Measurements from ENCODE around the gene CBY1.
"Not testable (repeated sequence)": the region's sequence is repeated elsewhere in the genome, so short reads cannot be mapped to it uniquely, and the experiment has no call there.

CBY1 gene

GRCh38 chr22:38656256-38657044 lies at the start of gene CBY1, which contains the start of gene FAM227A:
CBY1 (plus strand) TSS chr22:38656638; CDS start chr22:38668055, 11,417 bp downstream.
FAM227A (minus strand) TSS chr22:38656392; CDS start chr22:38650168, 6,224 bp downstream.
- DNase-seq (ENCODE audit: low read depth in 2 of 2), result peak; percentile 74 to 75

- DNase-seq (ENCODE audit: low read depth in 2 of 2), result no peak
These were observed 48.8 kb upstream of the CBY1 start for GRCh38 chr22:38607680-38608079.

GRCh38 chr22:38608992-38609750 lies 47.3 kb upstream of the CBY1 start:
- no peak for DNase-seq (ENCODE audit: low read depth in 2 of 2)

- DNase-seq (ENCODE audit: low read depth in 2 of 2), result no peak
These were observed 46.2 kb upstream of the CBY1 start for GRCh38 chr22:38610234-38610633.

- DNase-seq (ENCODE audit: low read depth in 2 of 2), result no peak
These were observed 44.9 kb upstream of the CBY1 start for GRCh38 chr22:38611559-38611958.

GRCh38 chr22:38612217-38613006 lies 44.0 kb upstream of the CBY1 start:
- DNase-seq (ENCODE audit: low read depth in 2 of 2), result no peak

- DNase-seq (ENCODE audit: low read depth in 2 of 2), result no peak
These were observed 42.9 kb upstream of the CBY1 start for GRCh38 chr22:38613588-38613987.

GRCh38 chr22:38614332-38615063 lies 41.9 kb upstream of the CBY1 start:
- no peak for DNase-seq (ENCODE audit: low read depth in 2 of 2)

GRCh38 chr22:38615064-38615405 lies 41.4 kb upstream of the CBY1 start:
- DNase-seq (ENCODE audit: low read depth in 2 of 2), result not testable (repeated sequence)

- DNase-seq (ENCODE audit: low read depth in 2 of 2), result no peak
These were observed 38.2 kb upstream of the CBY1 start for GRCh38 chr22:38618258-38618657.

- DNase-seq (ENCODE audit: low read depth in 2 of 2), result no peak
These were observed 37.8 kb upstream of the CBY1 start for GRCh38 chr22:38618682-38619081.

GRCh38 chr22:38623351-38623750 lies 33.1 kb upstream of the CBY1 start:
- DNase-seq (ENCODE audit: low read depth in 2 of 2), result no peak

GRCh38 chr22:38628444-38628843 lies 28.0 kb upstream of the CBY1 start:
- no peak for DNase-seq (ENCODE audit: low read depth in 2 of 2)

- no peak for DNase-seq (ENCODE audit: low read depth in 2 of 2)
These were observed 27.3 kb upstream of the CBY1 start for GRCh38 chr22:38629108-38629507.

- DNase-seq (ENCODE audit: low read depth in 2 of 2), result no peak
These were observed 24.7 kb upstream of the CBY1 start for GRCh38 chr22:38631724-38632123.

GRCh38 chr22:38632528-38632927 lies 23.9 kb upstream of the CBY1 start:
- no peak for DNase-seq (ENCODE audit: low read depth in 2 of 2)

- no peak for DNase-seq (ENCODE audit: low read depth in 2 of 2)
These were observed 18.2 kb upstream of the CBY1 start for GRCh38 chr22:38638216-38638615.

GRCh38 chr22:38638728-38639127 lies 17.7 kb upstream of the CBY1 start:
- no peak for DNase-seq (ENCODE audit: low read depth in 2 of 2)

- DNase-seq (ENCODE audit: low read depth in 2 of 2), result no peak
These were observed 14.9 kb upstream of the CBY1 start for GRCh38 chr22:38641476-38642040.

GRCh38 chr22:38644245-38644644 lies 12.2 kb upstream of the CBY1 start:
- DNase-seq (ENCODE audit: low read depth in 2 of 2), result not testable (repeated sequence)

- DNase-seq (ENCODE audit: low read depth in 2 of 2), result no peak
These were observed 11.0 kb upstream of the CBY1 start for GRCh38 chr22:38645430-38645829.
